Fibroblast of skin of left biceps (primary cell): ENCODE data around the gene DYRK2.

Experiments used
- DNase-seq, 2 experiments: peaks; one replicate each; pipeline ENCODE4 v3.0.0-alpha.2; 2013; ENCODE audit warnings: low read depth in 2 of 2

Gene DYRK2

DNA sequence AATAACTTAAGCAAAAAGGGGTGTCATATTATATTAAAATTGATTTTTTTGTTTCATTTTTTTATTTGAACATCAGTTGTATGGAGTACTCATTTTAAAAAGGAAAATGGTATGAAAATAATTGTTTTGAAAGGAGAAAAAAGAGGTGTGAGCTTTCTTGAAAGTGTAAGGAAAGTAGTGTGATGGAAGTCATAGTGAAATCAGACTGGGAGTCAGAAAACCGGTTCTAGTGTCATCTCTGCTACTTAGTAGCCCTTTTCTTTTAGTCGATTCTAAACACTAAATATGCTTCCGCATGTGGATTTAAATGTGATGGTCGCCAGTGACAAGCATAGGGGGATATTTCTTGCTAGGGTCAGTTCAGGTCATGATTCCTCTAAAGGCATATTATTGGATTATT, 1.8 kb upstream of the DYRK2 start:
- DNase-seq = no peak

DNA sequence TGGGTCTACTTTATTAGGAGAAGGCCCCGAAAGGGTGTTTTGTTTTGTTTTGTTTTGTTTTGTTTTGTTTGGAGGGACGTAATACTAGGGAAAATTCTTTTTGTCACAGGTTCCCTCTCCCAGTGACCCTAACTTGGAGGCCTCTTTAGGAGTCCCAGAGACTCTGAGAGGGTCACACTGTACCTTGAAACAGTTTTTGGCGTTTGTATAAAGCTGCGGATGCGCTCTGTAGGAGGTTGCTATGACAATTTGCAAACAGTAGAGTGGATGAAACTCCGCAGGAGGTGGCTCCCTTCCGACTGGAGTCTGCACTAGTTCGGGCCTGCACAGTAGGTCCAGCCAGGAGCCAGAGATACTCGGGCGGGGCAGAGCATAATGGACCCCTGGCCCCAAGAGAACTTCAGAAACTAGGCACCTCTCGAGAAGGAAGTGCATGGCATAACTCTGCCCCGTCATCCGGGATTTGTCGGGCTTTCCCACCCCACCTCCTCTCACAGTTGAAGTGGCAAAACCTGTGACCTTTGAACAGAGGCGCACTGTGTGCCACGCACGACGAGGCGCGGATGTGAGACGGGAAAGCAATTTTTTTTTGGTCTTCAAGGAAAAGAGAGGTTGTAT, 1.3 kb upstream of the DYRK2 start:
- DNase-seq = no peak

DNA sequence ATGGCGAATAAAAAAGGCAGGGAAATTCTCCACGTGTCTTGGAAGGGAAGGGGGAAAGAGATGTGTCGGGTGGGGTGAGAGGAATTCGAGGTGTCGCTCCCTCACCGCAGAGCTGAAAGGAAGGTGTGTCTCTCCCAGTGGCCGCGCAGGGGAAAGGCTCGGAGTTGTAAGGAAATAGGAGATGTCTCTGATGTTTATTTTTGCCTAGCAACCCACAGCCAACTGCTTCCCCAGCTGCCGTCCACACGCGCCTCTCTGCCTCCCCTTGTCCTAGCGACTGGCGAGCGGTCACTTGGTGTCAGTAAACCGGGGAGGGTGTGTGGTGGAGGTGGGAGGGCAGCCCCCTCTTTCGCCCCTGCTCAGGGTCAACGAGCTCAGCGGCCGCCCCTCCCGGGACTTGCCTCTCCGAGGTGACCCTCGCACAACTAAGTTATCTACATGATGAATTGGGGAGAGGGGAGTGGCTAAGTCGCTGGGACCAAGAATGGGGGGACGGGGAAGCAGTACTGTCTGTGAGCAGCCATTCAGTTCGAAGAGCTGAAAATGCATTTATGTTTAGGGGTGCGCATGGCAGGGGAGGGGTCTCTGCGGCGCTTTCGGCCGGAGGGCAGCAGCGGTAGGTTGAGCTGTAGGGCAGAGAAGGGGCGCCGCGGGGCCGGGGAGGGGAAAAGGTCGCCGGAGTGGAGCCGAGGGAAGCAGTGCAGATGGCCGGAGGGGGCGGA, 585 bp upstream of the DYRK2 start:
- DNase-seq = no peak

DNA sequence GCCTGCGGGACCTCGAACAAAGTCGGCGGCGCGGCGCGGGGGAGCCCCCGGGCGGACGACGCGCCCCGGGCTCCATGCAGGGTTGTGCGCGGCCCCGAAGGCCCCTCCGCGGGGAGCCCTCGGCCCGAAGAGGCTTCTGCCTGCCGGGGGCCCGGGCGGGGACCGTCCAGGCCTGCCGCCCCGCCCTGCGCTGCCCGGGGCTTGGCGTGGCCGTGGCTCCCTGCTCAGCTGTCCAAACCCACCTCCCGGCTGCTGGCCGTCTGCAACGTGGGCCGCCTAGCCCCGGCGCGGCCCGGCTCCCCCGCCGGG, 670 bp downstream of the DYRK2 start:
- no peak for DNase-seq

DNA sequence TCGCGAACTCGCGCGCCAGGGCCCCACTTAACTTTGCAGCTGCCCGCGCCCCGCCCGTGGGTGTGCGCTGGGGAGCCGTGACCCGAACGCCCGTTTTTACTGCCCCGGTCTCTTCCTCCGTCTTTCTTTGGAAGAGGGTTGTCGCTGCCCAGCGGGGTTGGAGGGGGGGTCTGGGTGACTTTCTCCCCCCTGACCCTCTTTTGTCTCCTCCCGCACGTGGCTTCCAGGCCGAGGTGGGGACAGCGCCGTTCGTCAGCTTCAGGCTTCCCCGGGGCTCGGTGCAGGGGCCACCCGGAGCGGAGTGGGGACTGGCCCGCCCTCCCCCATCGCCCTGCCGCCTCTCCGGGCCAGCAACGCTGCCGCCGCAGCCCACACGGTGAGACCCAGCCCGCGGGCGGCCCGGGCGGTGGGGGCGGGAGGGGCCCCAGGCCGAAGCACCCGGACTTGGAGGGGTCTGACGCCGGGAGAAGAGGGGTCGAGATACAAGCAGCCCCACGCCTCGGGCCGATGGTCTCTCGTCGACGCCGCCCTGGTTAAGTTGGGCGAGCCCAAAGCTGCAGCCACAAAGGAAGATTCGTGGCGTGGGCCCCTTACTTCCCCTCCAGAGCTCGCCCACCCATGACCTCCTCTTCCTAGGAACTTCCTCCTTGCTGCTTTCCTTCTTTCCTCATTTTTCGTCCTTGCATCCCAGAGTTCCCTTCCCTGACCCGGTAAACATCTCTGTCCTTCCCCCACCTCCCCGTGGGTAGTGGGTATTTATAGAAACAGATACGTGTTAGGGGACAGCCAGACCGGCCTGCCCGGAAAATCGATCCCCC, 1.2 kb downstream of the DYRK2 start:
- DNase-seq = no peak

DNA sequence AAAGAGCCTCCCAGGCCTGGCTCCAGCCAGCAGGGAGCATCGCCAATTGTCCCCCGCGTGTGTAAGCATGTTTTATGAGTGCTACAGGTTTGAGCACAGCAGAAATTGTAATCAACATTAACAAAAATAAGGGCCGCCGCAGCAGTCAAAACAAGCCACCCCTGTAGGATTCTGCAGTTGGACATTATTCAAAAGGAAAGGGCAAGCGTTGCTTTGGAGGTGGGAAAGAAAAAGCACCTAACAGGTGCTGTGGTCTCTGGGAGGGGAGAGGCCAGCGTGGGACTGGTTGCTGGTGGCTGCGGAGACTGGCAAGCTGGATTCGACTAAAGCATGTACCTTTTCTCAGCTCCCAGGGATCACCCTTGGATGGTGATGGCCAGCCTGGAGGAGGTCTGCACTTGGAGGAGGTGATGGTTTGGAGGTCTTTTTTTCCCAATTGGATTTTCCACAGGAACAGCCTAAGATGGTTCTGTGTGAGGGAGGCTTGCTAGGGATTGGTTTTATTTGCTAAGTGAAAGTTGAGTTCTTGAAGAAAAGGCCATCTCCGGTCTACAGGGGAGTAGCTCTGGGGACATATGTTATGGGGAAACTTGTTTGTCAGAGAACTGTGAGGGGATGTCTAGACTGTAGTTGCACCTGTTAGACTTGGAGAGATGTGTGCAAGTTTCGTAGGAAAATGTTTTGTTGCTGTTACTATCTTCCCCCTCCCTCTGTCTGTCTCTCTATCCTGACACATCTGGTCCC, 2.0 kb downstream of the DYRK2 start:
- no peak for DNase-seq

DNA sequence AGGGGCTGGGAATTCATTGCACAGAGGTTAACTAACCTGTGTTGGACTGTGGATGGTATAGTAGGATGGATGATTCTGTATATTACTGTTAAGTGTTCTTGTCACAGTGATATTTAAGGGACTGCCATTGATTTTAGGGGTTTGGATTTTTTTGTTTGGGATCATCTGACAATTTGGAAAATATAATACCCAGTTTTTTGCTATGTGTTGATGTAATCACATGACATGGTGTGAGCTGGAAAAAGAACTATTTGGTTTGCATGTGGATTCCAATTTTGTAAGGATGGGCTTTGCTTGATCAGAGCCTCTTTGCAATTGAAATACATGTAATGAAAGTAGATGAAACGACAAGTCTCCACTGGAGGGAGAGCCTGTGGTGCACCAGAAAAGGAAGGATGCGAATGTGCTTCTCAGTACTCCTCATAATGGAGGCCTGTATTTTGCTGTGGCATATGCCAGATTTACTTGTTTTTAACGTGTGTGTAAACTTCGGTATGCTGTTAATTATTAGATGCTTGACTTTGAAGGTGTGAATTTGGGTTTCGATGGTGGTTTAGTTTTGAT, 2.7 kb downstream of the DYRK2 start:
- no peak for DNase-seq

DNA sequence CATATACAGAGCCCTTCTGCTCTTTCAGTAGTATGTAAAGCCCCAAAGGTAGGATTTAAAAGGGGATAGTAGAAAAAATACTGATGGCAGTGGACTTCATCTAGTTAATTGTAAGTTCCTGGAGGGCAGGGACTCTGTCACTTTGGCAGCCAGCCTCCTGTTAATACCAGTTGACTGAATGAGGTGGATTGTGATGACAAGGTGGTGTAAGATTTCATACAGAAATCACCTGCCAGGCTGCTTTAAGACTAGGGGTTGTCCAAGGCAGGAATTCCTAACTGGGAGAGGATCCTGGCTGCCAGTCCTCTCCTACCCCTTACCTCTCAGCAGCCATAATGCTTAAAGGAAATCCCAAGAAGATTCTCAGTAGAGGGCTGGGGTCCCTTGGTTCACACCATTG, 7.3 kb downstream of the DYRK2 start:
- no peak for DNase-seq

DNA sequence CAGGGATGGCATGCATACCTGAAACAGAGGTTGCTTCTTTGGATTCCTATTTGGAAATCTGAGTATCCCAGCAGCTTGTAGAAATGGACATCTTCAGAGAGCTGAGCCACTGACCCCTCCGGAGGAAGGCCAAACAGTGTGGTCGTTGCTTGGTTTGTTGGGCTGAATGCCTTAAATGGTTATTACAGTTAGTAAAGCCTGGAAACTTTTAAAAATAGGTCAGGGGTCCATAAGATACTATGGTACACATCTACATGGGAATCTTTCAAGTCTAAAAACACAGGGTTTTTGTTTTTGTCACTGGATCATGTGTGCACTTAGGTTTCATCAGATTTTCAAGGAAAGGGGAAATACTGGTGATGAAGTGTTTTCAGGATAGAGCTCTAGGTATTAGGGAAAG, 7.7 kb downstream of the DYRK2 start:
- DNase-seq = no peak

DNA sequence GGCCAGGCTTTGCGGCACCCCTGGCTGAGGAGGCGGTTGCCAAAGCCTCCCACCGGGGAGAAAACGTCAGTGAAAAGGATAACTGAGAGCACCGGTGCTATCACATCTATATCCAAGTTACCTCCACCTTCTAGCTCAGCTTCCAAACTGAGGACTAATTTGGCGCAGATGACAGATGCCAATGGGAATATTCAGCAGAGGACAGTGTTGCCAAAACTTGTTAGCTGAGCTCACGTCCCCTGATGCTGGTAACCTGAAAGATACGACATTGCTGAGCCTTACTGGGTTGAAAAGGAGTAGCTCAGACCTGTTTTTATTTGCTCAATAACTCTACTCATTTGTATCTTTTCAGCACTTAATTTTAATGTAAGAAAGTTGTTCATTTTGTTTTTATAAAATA, 9.9 kb downstream of the DYRK2 start:
- no peak for DNase-seq

DNA sequence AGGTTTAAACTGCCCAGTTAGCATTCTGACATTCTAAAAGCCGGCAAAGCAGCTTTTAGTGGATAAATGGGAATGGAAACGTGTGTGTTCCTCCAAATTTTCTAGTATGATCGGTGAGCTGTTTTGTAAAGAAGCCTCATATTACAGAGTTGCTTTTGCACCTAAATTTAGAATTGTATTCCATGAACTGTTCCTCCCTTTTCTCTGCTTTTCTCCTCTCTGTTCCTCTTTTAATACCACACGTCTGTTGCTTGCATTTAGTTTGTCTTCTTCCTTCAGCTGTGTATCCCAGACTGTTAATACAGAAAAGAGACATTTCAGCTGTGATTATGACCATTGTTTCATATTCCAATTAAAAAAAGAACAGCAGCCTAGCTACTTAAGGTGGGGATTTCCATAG, 10.7 kb downstream of the DYRK2 start:
- no peak for DNase-seq

DNA sequence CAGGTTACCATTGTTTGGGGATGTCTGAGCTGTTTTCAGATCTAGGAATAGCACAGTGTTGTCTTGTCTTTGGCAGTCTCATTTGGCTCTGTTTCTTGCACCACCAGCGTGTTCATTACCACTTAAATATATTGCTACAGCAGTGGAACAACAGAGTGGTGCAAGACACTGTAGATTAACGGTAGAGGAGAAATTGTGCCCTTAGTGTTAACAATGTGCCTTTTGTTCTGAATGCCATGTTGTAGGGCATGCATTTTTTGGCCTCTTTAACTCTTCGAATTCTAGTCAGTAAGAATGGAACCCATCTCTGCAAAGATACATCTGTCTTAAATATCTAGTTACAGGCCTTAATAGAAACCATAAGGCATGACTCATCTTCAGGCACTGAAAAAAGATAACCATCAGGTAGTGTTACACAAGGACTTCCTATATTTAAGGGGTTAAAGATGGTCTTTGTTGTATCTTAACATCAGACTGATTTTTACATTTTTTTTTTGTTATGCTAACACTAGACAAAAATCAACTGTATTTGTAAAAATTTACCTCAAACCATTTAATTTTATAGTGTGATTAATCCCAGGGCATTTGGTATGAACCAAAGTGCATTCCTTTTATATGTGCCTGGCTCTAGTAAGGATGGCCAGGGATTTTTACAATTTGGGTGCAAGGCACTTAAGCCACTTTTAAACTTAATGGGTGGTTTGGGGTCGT, 12.9 kb downstream of the DYRK2 start:
- DNase-seq = peak; percentile 77 to 82

DNA sequence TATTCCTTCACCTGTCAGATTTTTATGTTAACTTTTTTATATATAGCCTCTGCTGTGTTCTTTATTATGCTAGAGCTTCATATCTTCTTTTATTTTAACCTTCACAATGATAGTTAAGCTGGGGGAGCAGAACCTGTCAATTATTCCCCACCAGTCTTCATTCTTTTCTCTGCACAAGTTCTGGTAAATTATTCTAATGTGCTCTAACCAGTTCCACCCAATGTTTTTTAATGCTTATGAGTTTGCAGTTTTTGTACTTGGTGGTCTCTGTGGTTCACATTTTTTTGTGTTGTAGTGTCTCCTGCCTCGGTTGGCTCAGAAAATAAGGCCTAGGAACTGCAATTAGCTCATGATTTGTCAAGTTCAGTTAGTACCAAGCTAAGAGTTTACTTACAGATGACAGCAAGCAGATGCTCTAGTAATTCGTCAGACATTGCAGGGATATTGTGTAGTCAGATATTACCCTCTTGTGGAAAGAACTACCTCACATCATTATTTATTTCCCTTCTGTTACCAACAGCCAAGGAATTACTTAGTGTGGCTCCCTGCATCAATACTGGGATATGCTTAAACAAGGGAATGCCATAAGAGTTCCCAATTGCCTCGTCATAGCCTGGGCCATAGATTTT, 14.5 kb downstream of the DYRK2 start:
- DNase-seq = peak; percentile 85 to 88

DNA sequence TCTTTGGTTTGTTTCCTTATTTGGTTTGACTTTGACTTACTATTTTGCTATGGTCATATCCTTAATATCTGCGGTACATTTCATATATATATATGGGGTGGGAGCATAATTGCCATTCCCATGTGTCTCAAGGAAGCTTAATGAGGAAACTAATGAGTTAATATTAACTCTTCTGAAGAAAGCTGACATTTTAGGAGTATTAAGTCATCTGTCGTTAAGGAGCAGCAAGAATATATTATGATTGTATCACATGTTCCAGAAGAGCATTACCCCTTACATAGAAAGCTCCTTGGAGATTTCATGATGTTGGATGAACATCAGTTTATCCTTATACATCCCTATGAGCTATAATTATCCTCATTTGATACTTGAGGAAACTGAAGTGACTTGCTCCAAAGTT, 15.6 kb downstream of the DYRK2 start:
- DNase-seq = no peak

DNA sequence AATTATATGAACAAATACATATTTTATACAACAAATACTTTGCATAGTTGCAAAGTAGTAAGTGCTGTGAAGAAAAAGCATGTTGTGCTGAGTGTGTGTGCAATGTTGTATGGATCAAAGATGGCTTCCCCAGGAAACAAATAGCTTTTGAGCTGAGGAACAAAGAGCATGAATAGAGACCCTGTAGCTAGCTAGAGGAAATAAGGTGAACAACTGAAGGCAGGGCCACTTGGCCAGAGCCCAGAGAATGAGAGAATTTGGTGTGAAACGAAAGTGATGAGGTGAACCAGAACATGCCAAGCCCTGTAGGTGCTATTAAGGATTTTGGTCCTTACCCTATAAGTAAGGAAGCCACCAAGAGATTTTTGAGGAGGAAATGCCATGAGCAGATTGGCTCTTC, 17.1 kb downstream of the DYRK2 start:
- no peak for DNase-seq

DNA sequence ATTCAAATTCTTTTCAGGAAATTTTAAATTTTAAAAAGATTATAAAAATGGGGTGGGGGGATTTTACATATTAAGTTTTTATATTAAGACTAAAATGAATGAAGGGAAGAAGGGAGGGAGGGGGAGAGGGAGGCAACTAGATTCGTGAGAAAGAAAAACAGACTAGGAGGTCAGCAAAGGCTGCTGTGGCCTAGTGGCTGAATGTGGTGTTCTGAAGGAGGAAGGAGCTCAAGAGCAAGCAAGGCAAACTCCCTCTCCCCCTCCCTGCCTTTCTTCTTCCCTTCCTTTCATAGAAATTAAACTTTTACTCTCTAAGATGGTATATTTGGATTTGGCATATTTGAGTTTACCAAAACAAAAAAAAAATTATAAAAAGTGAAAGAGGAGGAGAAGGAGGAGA, 18.1 kb downstream of the DYRK2 start:
- DNase-seq = no peak

DNA sequence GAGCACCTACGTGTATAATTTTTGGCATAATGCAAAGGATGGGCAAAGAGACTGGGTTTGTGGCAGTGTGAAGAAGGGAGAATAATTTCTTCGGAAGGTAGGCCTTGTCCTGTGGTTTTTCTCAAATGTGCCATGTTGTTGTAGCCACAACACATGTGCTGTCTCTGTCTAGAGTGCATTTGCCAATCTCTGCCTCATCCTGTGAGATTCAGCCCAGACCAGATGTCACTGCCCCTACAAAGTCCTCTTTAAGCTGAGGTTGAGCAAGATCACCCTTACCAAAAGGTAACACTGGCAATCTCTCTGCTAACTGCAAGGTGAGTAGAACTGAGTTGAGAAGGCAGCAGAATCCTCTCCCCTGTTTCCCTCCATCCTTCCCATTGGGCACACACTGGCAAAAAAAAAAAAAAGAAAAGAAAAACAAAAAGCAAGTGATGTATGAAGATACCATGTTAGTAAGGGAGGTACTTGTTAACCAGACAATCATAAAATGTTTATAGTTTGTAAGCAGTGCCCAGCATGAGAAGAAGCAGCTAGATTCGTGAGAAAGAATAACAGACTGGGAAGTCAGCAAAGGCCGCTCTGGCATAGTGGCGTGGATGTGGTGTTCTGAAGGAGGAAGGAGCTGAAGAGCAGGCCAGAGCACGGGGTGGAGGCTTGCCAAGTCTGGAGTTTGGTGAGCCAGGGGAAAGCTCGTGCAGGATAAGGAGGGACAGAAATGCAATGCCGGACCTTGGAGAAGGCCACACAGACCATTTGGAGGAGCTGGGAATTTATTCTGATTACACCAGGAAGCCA, 18.9 kb downstream of the DYRK2 start:
- DNase-seq = no peak

DNA sequence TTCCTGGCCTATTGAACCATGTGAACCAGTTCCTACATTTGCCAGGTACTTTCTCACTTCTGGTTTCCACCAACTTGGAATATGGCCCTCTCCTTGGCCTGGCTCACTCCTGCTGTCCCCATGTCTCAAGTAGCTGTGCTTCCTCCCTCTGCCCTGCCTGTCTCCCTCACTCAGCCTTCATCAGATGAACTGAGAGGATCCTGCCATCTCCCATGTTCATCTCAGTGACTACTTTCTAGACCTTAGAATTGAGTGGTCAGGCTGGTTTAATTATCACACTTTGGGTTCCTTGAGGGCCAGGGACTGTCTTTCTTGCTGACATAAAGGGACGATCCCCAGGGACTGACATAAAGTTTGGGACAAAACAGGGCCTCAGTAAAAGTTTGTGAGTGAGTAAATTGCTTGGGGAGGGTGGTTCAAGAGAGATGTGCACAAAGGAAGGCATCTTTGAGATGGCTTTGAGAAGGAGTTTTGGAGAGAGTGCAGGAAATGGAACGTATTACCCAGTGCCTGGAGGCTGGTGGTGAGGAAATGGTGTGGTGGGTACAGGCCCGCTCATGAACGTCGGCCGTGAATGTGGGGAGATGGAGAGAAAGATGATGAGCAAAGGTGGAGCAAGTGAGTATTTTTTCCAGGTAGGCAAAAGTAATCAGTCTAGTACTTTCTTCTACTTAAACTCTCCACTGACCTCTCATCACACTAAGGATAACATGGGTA, 20.8 kb downstream of the DYRK2 start:
- no peak for DNase-seq

DNA sequence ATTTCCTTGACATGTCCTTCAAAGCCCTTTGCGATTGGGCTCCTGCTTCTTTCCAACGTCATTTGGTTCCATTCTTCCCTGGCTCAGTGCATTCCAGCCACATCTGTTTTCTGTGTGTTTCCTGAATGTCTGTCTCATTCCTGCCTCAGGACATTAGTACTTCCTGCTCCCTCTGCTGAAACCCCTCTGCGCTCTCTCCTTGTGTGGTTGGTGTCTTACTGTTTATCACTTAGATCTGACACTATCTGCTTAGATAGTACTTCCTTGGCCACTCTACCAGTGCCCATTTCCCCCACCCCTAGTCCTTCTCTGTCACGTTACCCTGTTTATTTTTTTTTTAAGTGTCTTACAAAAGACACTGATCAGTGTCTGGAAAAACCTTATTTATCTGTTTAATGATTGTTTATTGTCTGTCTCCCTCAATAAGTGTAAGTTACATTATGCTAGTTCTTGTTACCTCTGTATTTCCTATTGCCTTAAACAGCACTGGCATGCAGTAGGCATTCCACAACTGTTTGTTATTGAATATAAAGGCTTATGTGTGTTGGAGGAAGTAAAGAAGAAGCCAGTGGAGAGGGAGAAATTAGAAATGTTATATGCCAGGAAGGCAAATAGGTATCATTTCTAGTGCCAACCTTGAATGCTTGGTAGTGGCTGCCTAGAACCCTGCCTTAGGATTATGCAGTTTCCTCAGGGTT, 21.5 kb downstream of the DYRK2 start:
- DNase-seq = no peak
